VCaP (cell line): Measurements from ENCODE around the gene ANKRD55.
"Not testable (repeated sequence)": the region's sequence is repeated elsewhere in the genome, so short reads cannot be mapped to it uniquely, and the experiment has no call there.

ENCODE experiments used
- H3K27ac ChIP-seq: fragments of 450-650 bp; 2 replicates; pipeline ENCODE4 v1.5.1; 2017
- TF ChIP-seq, protein P1 (sequence below): fragments of 450-650 bp; conservative IDR thresholded peaks from 2 replicates; pipeline ENCODE4 v1.5.1; 2017; ENCODE audit warnings: mild to moderate bottlenecking, moderate library complexity

ANKRD55 gene

DNA sequence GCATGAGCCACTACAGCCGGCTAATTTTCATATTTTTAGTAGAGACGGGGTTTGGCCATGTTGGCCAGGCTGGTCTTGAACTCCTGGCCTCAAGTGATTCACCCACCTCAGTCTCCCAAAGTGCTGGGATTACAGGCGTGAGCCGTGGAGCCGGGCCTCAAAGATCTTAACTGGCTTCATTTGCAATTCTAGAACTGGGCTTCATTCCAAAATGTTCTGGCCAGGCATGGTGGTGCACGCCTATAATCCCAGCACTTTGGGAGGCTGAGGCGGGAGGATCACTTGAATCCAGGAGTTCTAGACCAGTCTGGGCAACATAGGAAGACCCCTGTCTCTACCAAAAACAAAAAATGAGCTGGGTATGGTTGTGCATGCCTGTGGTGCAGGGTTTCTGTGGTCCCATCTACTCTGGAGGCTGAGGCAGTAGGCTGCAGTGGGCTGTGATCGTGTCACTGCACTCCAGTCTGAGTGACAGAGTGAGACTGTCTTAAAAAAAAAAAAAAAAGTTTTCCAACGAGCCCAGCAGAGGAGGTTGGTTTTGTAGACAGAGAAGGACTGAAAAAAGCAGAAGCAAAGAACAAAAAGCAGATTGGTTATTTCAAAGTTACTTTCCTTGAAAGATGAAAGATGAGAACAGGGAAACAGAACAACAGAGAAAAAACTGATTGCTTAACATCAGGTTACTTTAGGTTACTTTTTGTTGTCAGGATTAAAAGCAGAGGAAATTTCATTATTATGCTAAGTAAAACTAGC lies 78.2 kb downstream of the ANKRD55 start:
- H3K27ac ChIP-seq: no peak overlapping the region
- TF ChIP-seq, protein P1, sequence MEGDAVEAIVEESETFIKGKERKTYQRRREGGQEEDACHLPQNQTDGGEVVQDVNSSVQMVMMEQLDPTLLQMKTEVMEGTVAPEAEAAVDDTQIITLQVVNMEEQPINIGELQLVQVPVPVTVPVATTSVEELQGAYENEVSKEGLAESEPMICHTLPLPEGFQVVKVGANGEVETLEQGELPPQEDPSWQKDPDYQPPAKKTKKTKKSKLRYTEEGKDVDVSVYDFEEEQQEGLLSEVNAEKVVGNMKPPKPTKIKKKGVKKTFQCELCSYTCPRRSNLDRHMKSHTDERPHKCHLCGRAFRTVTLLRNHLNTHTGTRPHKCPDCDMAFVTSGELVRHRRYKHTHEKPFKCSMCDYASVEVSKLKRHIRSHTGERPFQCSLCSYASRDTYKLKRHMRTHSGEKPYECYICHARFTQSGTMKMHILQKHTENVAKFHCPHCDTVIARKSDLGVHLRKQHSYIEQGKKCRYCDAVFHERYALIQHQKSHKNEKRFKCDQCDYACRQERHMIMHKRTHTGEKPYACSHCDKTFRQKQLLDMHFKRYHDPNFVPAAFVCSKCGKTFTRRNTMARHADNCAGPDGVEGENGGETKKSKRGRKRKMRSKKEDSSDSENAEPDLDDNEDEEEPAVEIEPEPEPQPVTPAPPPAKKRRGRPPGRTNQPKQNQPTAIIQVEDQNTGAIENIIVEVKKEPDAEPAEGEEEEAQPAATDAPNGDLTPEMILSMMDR: no peak

DNA sequence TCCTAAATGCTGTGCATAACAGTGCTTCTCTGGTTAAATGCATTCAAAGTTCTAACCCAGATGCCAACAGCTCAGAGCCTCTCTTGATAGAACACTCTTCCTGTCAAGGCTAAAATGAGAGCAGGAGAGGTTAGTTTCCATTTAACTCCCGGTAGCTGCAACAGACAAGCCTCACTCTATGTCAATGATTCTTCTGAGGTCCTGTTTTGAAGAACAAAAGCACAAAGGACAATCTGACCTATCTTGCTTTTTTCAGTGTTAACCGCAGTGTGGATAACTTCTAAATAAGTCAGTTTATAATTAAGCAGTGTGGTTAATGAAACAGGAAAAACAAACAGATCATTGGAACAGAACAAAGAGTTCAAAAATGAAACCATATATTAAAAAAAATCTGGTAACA lies 80.7 kb downstream of the ANKRD55 start:
- no peak overlapping the region for H3K27ac ChIP-seq
- TF ChIP-seq, protein P1: no peak

DNA sequence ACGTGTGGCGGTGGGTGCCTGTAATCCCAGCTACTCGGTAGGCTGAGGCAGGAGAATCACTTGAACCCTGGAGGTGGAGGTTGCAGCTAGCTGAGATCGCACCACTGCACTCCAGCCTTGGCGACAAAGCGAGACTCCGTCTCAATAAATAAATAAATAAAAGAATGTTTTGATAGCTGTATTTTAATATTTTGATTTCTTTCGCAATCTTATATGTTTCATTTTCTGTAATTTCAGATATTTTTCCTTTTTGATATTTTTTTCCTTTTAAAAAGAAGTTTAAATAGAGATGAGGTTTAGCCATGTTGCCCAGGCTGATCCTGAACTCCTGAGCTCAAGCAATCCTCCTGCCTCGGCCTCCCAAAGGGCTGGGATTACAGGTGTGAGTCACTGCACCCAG lies 82.4 kb downstream of the ANKRD55 start:
- H3K27ac ChIP-seq: not testable (repeated sequence)

DNA sequence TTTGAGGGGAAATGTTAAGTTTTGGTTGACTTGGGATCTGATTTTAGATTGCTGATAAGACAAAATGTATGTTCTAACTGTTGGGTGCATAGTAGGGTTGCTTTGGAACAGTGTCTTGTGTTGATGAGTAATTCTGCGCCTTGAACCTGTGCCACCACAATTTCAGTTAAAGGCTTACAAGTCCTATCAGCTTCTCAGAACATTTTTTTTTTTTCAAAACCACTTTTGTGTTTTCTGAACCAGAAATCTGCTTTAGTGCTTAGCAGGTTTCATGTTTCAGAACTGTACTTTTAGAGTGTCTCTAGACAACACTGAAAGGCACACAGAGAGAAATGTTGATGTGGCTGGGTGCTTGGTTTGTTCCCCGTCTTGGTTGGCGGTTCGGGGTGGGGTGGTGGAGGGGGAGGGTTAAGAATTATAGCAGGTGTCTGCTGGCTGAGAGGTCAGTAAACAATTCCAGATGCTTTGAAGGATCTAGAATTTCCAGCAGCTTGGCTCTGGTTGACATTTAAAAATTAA lies 84.6 kb downstream of the ANKRD55 start:
- H3K27ac ChIP-seq: no peak overlapping the region
- TF ChIP-seq, protein P1: no peak

DNA sequence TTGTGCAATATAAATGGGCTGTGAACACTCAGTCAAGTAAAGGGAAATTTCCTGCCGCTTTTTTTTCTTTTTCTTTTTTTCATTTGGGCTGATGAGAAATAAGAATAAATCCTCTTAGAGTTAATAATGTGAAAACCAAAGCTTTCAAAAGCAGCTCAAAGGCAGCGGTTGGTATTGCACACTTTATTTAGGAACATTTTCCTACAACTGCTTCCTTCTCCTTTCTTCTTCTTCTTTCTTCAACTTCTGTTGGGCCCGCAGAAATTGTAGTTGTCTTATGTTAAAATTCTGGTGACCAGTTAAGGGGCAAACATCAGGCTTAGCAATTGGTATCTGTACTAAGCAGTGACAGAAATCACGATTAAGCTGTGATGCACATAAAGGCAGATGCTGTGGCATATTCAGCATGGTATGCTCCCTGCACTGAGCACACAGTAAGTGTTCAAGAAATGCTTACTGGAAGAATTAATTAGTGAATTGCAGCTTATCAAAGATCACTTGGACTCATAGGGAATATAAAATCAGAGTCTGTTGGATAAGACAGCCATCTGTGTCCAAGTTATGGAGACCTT lies 85.4 kb downstream of the ANKRD55 start:
- TF ChIP-seq, protein P1: no peak
- no peak overlapping the region for H3K27ac ChIP-seq

DNA sequence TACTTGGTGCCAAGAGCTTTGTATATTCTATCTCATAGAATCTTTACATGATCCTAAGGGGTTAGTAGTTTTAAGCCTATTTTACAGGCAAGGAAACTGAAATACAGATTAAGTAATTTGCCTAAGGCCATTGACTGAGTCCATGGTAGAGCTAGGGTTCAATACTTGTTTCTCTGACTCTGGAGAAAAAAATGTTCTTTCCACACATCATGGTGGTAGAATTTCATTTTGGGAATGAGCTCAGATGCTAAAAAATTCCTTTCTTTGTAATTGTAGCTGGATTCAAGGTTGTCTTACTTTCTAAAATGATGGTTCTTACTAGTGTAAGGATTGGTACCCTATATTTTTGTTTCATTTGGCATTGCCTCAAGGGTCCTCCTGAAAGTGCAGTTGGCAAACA lies 86.0 kb downstream of the ANKRD55 start:
- H3K27ac ChIP-seq: no peak overlapping the region

DNA sequence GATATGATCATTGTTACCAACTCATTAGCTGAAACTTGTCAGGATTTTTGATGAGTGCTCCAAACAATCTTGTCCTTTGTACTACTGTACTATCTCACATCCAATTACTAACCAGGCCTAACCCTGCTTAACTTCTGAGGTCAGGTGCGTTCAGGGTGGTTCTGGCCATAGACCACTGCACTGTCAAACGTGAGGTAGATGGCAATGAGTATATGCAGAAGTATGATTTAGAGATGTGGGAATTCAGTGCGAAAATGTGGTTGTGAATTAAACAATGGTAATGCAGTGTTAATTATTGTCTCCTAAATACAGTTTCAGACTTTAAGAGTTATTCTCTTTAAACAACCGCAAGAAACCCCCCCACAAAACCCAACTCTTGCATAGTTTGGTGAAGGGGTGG lies 86.5 kb downstream of the ANKRD55 start:
- TF ChIP-seq, protein P1: no peak
- no peak overlapping the region for H3K27ac ChIP-seq

More for the DNA sequence above, 86.0 kb downstream of the ANKRD55 start:
- TF ChIP-seq, protein P1: no peak

DNA sequence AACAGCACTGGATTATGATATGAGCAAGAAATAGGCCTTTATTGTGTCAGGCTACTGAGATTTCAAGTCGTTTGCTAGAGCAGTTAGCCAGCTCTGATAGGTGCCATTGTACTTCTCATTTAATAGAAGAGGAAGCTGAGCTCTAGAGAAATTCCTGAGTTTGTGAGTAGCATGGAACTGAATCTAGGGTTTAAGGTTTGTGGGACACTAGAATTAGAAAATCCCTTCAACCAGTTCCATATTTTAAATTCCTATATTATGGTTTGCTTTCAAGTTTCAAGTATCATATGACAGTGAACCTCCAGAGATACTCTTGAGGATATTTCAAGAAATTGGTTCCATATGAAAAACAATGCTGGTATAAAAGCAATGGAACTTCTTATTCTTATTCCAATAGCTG lies 87.6 kb downstream of the ANKRD55 start:
- TF ChIP-seq, protein P1: no peak
- H3K27ac ChIP-seq: no peak overlapping the region
